Pons (tissue), 1 donor: Measurements from ENCODE around the gene TRIM66.

Source experiments
- DNase-seq: peaks from one replicate; pipeline ENCODE4 v3.0.0-alpha.2; 2016; ENCODE audit warnings: low spot score

The TRIM66 gene

GRCh38 chr11:8566613-8567210 lies 115.8 kb downstream of the TRIM66 start:
- DNase-seq: peak; percentile 68

GRCh38 chr11:8564526-8564925 lies 117.9 kb downstream of the TRIM66 start:
- DNase-seq: no peak
